GF-D8 (cell line): ENCODE data around the gene ADA.
"Not testable (repeated sequence)": the region's sequence is repeated elsewhere in the genome, so short reads cannot be mapped to it uniquely, and the experiment has no call there.

ENCODE experiments used
- DNase-seq: peaks from one replicate; lab custom pipeline; 2025; lab: John Stamatoyannopoulos, UW

The ADA gene

GRCh38 chr20:44651684-44652423 is at the start of gene ADA:
Gene ADA, minus strand, starts transcription at chr20:44651699. Its CDS starts 92 bp downstream, at chr20:44651607.
- no peak for DNase-seq

GRCh38 chr20:44700306-44700705 is 48.8 kb upstream of the ADA start:
- no peak for DNase-seq

- no peak for DNase-seq
Measured at GRCh38 chr20:44698351-44698750, 46.9 kb upstream of the ADA start.

GRCh38 chr20:44697041-44697440 is 45.5 kb upstream of the ADA start:
- DNase-seq = not testable (repeated sequence)

GRCh38 chr20:44696315-44696714 is 44.8 kb upstream of the ADA start:
- DNase-seq = no peak

- DNase-seq = no peak
Measured at GRCh38 chr20:44695674-44696300, 44.3 kb upstream of the ADA start.

- no peak for DNase-seq
Measured at GRCh38 chr20:44695295-44695673, 43.8 kb upstream of the ADA start.

GRCh38 chr20:44694159-44694558 is 42.7 kb upstream of the ADA start:
- DNase-seq = no peak

- no peak for DNase-seq
Measured at GRCh38 chr20:44693627-44694026, 42.1 kb upstream of the ADA start.

GRCh38 chr20:44692932-44693480 is 41.5 kb upstream of the ADA start:
- no peak for DNase-seq

GRCh38 chr20:44691424-44692423 is 40.2 kb upstream of the ADA start:
- no peak for DNase-seq

GRCh38 chr20:44690781-44691423 is 39.4 kb upstream of the ADA start:
- no peak for DNase-seq

GRCh38 chr20:44689809-44690208 is 38.3 kb upstream of the ADA start:
- DNase-seq = no peak

GRCh38 chr20:44688053-44688625 is 36.6 kb upstream of the ADA start:
- no peak for DNase-seq

GRCh38 chr20:44686934-44687333 is 35.4 kb upstream of the ADA start:
- no peak for DNase-seq

GRCh38 chr20:44684047-44684967 is 32.8 kb upstream of the ADA start:
- DNase-seq = no peak

GRCh38 chr20:44683263-44684046 is 32.0 kb upstream of the ADA start:
- DNase-seq = no peak

- DNase-seq = no peak
Measured at GRCh38 chr20:44681796-44682566, 30.5 kb upstream of the ADA start.
